Stimulated activated CD8-positive, alpha-beta memory T cell treated with anti-CD3 and anti-CD28 coated beads, Interleukin-2, amount 100 ng/mL, for 48 hours (primary cell): ENCODE results near the gene PXDC1.
"Not testable (repeated sequence)": the region's sequence is repeated elsewhere in the genome, so short reads cannot be mapped to it uniquely, and the experiment has no call there.

ENCODE experiments used
- DNase-seq, 2 donors: peaks; one replicate each; pipeline ENCODE4 v3.0.0-alpha.2; 2020; ENCODE audit warnings: low read depth in 2 of 2

The PXDC1 gene

GRCh38 chr6:3731700-3732099 lies 19.8 kb downstream of the PXDC1 start:
- DNase-seq, result no peak

- DNase-seq, result no peak
Measured at GRCh38 chr6:3729603-3730344, 21.7 kb downstream of the PXDC1 start.

- no peak for DNase-seq
Measured at GRCh38 chr6:3727593-3728108, 23.9 kb downstream of the PXDC1 start.

- DNase-seq, result no peak
Measured at GRCh38 chr6:3727036-3727435, 24.5 kb downstream of the PXDC1 start.

- no peak for DNase-seq
Measured at GRCh38 chr6:3726421-3726820, 25.1 kb downstream of the PXDC1 start.

GRCh38 chr6:3725145-3726047 lies 26.1 kb downstream of the PXDC1 start:
- no peak for DNase-seq

- DNase-seq, result no peak
Measured at GRCh38 chr6:3724451-3725144, 26.9 kb downstream of the PXDC1 start.

GRCh38 chr6:3723966-3724365 lies 27.5 kb downstream of the PXDC1 start:
- DNase-seq, result no peak

- DNase-seq, result no peak
Measured at GRCh38 chr6:3723251-3723650, 28.3 kb downstream of the PXDC1 start.

GRCh38 chr6:3722785-3723184 lies 28.7 kb downstream of the PXDC1 start:
- no peak for DNase-seq

- no peak for DNase-seq
Measured at GRCh38 chr6:3721810-3722621, 29.5 kb downstream of the PXDC1 start.

- DNase-seq, result not testable (repeated sequence)
Measured at GRCh38 chr6:3720770-3721169, 30.7 kb downstream of the PXDC1 start.

GRCh38 chr6:3719462-3720308 lies 31.8 kb downstream of the PXDC1 start:
- DNase-seq, result no peak

- no peak for DNase-seq
Measured at GRCh38 chr6:3718407-3718806, 33.1 kb downstream of the PXDC1 start.

- no peak for DNase-seq
Measured at GRCh38 chr6:3715285-3715684, 36.2 kb downstream of the PXDC1 start.

- DNase-seq, result no peak
Measured at GRCh38 chr6:3714768-3715167, 36.7 kb downstream of the PXDC1 start.

- DNase-seq, result no peak
Measured at GRCh38 chr6:3714111-3714510, 37.4 kb downstream of the PXDC1 start.

- no peak for DNase-seq
Measured at GRCh38 chr6:3712827-3713665, 38.5 kb downstream of the PXDC1 start.

- no peak for DNase-seq
Measured at GRCh38 chr6:3711776-3712175, 39.7 kb downstream of the PXDC1 start.
